ENCODE measurements around the gene NOTCH1. TPM values are rescaled to one million over a fixed set of nuclear protein-coding genes. Genes with fewer than 3 reads are reported as not detected.
A peak's percentile ranks its signal among the peaks of the same experiment; 100 is the strongest.

NOTCH1 gene
- total RNA-seq, 2 experiments from 2014 or later = 67.3 to 73.5 TPM

DNA sequence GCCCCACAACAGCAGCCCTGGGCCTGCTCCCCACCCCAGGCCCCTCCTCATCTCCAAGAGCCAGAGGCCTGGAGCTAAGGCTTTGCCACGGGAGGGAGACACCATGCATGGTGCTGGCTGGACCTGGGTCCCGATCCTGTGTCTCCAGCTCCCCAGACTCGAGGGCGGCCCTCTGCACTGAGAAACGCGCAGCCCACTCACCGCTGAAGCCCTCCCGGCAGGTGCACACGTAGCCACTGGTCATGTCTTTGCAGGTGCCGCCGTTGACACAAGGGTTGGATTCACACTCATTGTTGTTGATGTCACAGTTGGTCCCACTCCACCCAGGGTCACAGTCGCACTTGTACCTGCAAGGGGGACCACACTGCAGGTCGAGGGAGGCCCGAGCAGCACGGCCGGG lies 32.7 kb downstream of the NOTCH1 start:
- DNase-seq (no peak), ATAC-seq (no peak)
- H3K4me3 Mint-ChIP-seq = no peak overlapping the region
- H3K9me3 Mint-ChIP-seq (ENCODE audit: low read depth) = no peaks in the 10 kb centered on the region
- CTCF ChIA-PET = no interaction called here
- H3K4me1 Mint-ChIP-seq = no peaks in the 10 kb centered on the region
- H3K27me3 Mint-ChIP-seq = no peaks in the 10 kb centered on the region
- no peak overlapping the region for H3K27ac Mint-ChIP-seq
- peaks cover 13% of the 10 kb centered on the region for H3K36me3 Mint-ChIP-seq

DNA sequence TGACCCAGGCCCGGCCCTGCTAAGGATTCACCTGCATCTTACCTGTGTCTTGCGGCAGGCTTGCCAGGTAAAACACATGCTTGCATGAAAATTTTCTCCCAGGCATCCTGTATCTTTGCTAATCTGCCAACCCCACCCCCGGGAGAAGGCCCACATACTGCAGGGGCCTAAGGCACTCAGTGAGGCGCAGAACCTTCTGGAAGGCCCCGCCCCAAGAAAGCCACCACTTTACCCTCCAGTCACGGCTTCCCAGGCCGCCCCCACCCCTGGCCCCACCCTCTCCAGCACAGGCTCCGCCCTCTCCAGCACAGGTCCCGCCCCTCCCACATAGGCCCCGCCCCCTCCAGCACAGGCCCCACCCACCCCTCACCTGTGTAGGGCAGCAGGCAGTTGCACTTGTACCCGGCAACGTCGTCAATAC lies 33.2 kb downstream of the NOTCH1 start:
- H3K4me3 Mint-ChIP-seq = no peak overlapping the region
- CTCF ChIA-PET = no interaction called here
- DNase-seq = no peak
- H3K27me3 Mint-ChIP-seq = no peaks in the 10 kb centered on the region
- no peak overlapping the region for H3K27ac Mint-ChIP-seq
- ATAC-seq = peak; percentile 52
- no peaks in the 10 kb centered on the region for H3K9me3 Mint-ChIP-seq (ENCODE audit: low read depth)
- peaks cover 11% of the 10 kb centered on the region for H3K36me3 Mint-ChIP-seq
- no peaks in the 10 kb centered on the region for H3K4me1 Mint-ChIP-seq

DNA sequence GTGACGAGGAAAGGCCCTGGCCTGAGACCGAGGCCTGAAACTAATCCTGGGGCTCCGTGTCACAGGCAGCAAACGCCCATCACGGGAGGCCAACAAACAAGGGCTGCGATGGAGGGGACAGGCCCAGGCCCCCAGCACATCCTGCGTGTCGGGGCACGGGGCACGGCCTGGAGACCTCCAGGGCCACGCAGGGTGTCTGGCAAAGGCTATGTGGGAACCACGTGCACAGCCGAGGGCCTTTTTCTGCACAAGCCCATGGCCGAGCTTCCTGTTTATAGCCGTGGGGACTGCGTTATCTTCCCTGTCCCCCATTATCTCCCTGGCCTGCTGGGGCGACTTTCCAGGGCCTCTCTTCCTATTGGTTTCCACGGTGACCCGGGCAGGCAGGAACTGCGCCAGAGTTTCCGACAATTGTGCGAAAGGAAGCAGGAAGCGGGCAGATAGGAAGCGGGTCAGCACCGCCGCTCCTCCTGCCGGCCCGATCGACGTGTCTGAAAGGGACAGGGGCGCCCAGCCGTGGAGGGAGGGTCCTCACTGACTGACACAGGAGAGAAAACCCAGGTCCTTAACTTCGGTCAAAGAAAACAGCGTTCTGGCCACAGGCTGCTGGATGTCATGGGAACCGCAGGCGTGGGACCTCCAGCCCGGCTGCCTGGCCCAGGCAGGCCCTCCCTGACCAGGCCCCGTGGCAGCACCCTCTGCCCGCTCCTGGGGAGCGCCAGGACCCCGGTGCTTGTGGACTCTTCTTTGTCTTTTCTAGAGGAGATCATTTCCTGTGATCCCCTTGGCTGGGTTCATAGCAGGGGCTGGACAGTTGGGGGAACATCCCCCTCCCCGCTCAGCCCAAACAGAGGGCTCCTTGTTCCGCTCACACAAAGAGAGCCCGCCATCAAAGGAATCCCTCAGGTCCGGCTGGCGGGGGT lies 33.9 kb downstream of the NOTCH1 start:
- DNase-seq (no peak), ATAC-seq (no peak)
- no peak overlapping the region for H3K27ac Mint-ChIP-seq
- H3K4me3 Mint-ChIP-seq = no peak overlapping the region
- no peaks in the 10 kb centered on the region for H3K9me3 Mint-ChIP-seq (ENCODE audit: low read depth)
- CTCF ChIA-PET = no interaction called here
- H3K27me3 Mint-ChIP-seq = no peaks in the 10 kb centered on the region
- peaks cover 10% of the 10 kb centered on the region for H3K36me3 Mint-ChIP-seq
- H3K4me1 Mint-ChIP-seq = peaks cover 3% of the 10 kb centered on the region

DNA sequence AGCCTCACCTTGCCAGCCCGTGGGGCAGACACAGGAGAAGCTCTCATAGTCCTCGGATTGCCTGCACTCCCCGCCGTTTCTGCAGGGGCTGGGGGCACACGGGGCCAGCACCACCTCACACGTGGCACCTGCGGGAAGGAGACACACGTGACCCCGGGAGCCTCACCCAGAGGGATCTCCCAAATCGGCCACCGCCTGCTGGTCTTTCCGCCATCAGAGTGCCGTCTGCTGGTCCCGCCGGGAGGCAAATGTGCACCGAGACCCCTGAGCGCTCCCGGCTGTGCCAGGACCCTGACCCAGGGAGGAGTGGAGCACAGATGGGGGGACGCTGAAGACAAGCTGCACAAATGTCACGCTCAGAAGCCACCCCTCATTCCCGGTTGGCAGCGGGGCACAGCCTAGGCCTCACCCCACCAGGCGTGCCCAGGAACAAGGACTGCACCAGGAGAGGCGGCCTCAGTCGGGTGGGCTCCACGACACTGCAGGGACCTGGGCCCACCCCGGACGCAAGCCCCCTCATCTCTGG lies 34.6 kb downstream of the NOTCH1 start:
- Mint-ChIP-seq H3K27ac (no peak overlapping the region), H3K4me3 (no peak overlapping the region), H3K4me1 (peaks cover 5% of the 10 kb centered on the region), H3K27me3 (no peaks in the 10 kb centered on the region), H3K9me3 (ENCODE audit: low read depth) (no peaks in the 10 kb centered on the region), H3K36me3 (peaks cover 10% of the 10 kb centered on the region)
- CTCF ChIA-PET = no interaction called here
- ATAC-seq = no peak
- DNase-seq = no peak

DNA sequence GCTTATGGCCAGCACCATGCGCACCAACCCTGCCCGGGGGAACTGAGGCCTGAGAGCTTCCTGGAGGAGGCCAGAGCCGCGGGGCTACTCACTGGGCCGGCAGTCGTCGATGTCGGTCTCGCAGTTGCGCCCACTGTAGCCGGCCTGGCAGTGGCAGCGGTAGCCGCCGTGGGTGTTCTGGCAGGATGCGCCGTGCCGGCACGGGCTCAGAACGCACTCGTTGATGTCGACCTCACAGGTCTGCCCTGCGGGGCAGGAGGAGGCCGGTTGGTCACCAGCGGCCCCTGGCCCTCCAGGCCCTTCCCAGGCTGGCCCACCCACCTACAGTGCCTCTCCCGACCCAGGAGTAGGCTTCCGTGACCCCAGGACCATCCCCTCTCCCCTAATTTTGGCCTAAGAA lies 35.3 kb downstream of the NOTCH1 start:
- Mint-ChIP-seq H3K36me3 (peaks cover 10% of the 10 kb centered on the region), H3K27ac (no peak overlapping the region), H3K4me1 (peaks cover 9% of the 10 kb centered on the region), H3K27me3 (no peaks in the 10 kb centered on the region), H3K9me3 (ENCODE audit: low read depth) (no peaks in the 10 kb centered on the region), H3K4me3 (no peak overlapping the region)
- DNase-seq = no peak
- ATAC-seq = no peak
- CTCF ChIA-PET = no interaction called here

DNA sequence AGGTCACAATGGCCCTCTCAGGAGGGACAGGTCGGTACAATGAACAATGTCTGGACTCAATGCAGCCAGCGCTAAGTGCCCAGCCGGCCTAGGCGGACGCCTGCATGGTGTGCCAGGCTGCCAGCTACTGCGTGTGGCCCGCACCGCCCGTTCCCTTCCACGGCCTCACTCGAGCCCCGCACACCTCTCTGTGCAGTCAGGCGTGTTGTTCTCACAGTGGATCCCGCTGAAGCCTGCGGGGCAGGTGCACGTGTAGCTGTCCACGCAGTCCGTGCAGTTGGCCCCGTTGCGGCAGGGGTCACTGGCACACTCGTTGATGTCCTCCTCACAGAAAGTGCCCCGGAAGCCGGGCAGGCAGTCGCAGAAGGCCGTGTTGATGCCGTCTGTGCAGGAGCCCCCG lies 36.3 kb downstream of the NOTCH1 start:
- Mint-ChIP-seq H3K4me1 (peaks cover 9% of the 10 kb centered on the region), H3K27ac (no peak overlapping the region), H3K27me3 (no peaks in the 10 kb centered on the region), H3K9me3 (ENCODE audit: low read depth) (no peaks in the 10 kb centered on the region), H3K4me3 (no peak overlapping the region), H3K36me3 (peaks cover 8% of the 10 kb centered on the region)
- no peak for ATAC-seq
- CTCF ChIA-PET = no interaction called here
- DNase-seq = no peak

DNA sequence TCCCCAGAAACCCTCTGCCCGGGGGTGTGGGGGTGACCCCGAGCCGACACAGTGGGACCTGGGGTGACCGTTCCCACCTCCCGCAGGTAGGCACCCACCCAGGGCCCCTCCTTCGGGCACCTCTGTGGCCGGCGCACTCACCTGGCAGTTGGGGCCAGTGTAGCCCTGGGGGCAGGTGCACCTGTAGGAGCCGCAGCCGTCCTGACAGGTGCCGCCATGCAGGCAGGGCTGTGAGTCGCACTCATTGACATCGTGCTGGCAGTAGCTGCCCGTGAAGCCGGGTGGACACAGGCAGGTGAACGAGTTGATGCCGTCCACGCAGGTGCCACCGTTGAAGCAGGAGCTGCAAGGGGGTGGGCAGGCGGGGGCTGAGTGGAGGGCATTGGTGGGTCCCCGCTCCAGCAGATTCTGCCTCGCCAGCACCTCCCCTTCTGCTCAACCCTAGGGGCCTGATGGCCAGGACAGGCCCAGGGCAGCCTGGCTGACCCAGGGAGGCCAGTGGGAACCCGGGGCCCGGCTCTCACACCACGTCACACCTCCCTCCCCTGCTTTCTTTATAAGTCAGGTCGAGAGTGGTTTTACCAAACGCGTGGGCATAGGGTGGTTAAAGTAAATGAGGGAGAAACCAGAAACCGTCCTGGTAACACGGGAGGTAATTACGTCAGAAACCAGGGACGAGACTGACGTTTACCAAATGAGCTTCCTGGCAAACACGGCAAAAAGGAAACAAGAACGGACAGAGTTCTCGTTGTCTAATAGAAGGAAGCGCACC lies 36.9 kb downstream of the NOTCH1 start:
- H3K4me1 Mint-ChIP-seq = peaks cover 9% of the 10 kb centered on the region
- no peak overlapping the region for H3K27ac Mint-ChIP-seq
- no peaks in the 10 kb centered on the region for H3K9me3 Mint-ChIP-seq (ENCODE audit: low read depth)
- H3K36me3 Mint-ChIP-seq = peaks cover 5% of the 10 kb centered on the region
- CTCF ChIA-PET = interaction anchor here (0.6 to 2.2 kb wide), 2 partner anchors 21 to 69 kb away, joined by 3 to 6 read pairs; no protein-coding TSS in a partner anchor
- H3K4me3 Mint-ChIP-seq = no peak overlapping the region
- no peak for DNase-seq
- ATAC-seq = no peak
- no peaks in the 10 kb centered on the region for H3K27me3 Mint-ChIP-seq

DNA sequence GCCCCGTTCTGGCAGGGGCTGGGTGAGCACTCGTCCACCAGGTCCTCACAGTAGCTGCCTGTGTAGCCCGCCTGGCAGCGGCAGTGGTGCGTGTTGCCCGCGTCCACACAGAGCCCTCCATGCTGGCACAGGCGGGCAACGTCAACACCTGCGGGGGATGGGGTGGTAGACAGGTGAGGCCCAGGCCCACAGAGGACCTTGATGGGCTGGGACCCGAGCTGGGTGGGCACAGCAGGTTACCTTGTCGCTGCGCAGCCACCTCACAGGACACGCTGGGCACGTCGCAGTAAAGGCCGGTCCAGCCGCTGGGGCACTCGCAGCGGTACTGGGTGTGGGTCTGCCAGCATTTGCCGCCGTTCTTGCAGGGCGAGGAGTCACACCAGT lies 37.9 kb downstream of the NOTCH1 start:
- DNase-seq = no peak
- CTCF ChIA-PET = interaction anchor here (2.2 kb wide), 1 partner anchor 20 kb away, joined by 6 read pairs; no protein-coding TSS in a partner anchor
- Mint-ChIP-seq H3K4me3 (no peak overlapping the region), H3K4me1 (peaks cover 9% of the 10 kb centered on the region), H3K36me3 (peaks cover 2% of the 10 kb centered on the region), H3K27ac (no peak overlapping the region), H3K9me3 (ENCODE audit: low read depth) (no peaks in the 10 kb centered on the region), H3K27me3 (no peaks in the 10 kb centered on the region)
- no peak for ATAC-seq

DNA sequence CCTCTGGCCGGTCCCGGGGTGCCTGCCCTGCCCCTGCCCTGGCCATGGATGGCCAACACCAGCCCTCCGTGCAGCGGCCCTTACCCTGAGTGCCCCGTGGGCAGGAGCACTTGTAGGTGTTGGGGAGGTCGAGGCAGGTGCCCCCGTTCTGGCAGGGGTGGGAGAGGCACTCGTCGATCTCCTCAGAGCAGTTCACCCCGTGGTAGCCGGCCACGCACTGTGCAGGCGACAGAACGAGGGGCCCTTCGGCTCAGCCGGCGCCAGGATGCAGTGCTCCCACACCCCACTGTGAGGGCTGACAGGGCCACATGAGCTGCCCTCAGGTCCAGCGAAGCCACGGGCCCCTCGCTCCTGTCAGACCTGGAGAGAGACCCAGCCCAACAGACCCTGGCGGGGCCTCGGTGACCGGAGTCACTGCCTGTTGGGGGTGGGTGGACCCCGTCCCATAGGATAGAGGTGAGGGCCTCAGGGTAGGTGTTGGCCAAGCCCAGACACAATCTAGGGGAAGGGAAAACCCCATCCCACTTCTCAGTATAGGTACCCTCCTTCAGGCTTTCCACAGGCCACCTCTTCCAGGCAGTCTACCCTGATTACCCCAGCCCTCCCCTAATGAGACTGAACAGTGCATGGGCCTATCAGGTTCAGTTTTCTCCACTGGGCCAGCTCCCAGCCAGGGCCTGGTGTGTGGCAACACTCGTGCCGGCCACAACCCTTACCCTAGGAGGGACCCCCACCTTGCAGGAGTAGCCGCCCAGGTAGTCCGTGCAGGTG lies 38.4 kb downstream of the NOTCH1 start:
- Mint-ChIP-seq H3K27ac (no peak overlapping the region), H3K27me3 (no peaks in the 10 kb centered on the region), H3K4me1 (peaks cover 9% of the 10 kb centered on the region), H3K4me3 (no peak overlapping the region), H3K9me3 (ENCODE audit: low read depth) (no peaks in the 10 kb centered on the region), H3K36me3 (peaks cover 6% of the 10 kb centered on the region)
- no peak for DNase-seq
- CTCF ChIA-PET = interaction anchor here (2.2 kb wide), 1 partner anchor 19 kb away, joined by 6 read pairs; no protein-coding TSS in a partner anchor
- ATAC-seq = no peak

DNA sequence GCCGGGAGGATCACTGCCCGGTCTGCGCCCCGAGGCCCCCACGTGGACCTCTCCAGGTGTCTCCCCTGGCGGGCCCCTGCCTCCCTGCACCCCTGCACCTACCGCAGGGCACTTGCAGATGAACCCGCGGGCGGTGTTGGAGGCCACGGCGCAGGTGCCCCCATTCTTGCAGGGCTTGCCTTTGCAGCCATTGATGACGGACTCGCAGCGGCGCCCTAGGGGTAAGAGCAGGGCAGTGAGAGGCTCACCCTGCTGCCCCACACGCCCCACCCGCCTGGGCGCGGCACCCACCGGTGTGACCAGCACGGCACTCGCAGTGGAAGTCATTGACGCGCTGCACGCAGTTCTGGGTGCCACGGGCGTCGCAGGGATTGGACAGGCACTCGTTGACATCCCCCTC lies 39.4 kb downstream of the NOTCH1 start:
- H3K27me3 Mint-ChIP-seq = no peaks in the 10 kb centered on the region
- CTCF ChIA-PET = no interaction called here
- DNase-seq = no peak
- H3K36me3 Mint-ChIP-seq = peaks cover 6% of the 10 kb centered on the region
- H3K9me3 Mint-ChIP-seq (ENCODE audit: low read depth) = no peaks in the 10 kb centered on the region
- peaks cover 9% of the 10 kb centered on the region for H3K4me1 Mint-ChIP-seq
- no peak overlapping the region for H3K27ac Mint-ChIP-seq
- no peak overlapping the region for H3K4me3 Mint-ChIP-seq
- ATAC-seq = no peak

DNA sequence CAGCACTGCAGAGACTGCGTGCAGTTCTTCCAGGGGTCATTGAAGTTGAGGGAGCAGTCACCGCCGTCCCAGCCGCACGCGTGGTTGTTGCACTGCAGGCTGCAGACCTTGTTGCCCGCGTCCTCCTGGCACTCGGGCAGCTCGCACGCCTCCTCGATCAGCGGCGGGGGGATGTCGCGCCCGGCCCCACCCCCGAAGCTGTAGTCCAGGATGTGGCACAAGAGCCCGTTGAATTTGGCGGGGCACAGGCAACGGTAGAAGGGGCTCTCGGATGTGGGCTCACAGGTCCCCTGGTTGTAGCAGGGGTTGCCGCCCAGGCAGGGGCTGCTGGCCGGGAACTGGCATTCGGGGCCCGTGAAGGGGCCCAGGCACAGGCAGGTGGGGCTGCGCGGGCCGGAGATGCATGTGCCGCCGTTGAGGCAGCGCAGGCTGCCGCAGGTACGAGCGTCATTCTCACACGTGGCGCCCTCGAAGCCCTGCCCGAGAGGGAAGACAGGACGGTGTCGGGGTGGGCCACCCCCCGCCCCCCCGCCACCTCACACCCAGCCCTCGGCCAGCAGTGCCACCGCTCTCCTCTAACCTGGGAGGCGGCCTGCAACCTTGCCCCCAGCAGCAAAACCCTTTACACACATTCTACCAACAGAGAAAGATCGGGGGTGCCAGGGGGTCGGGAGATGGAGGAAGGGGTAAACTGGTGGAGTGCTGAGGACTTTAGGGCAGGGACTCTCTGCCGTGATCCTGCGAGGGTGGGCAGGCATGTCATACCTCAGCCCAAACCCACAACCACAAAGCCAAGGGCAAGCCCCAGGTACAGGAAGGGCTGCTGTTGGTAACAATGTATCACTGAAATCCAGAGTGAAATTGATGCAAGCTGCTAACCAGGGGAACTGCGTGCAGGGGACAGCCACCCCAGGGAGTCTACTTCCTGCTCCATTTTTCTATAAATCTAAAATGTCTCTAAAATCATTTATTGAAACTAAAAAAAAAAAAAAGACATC lies 40.1 kb downstream of the NOTCH1 start:
- Mint-ChIP-seq H3K27me3 (no peaks in the 10 kb centered on the region), H3K27ac (no peak overlapping the region), H3K9me3 (ENCODE audit: low read depth) (no peaks in the 10 kb centered on the region), H3K4me3 (no peak overlapping the region), H3K4me1 (peaks cover 9% of the 10 kb centered on the region), H3K36me3 (peaks cover 7% of the 10 kb centered on the region)
- DNase-seq (peak; percentile 53), ATAC-seq (peak; percentile 26)
- CTCF ChIA-PET = no interaction called here
